ENCODE measurements around the gene NPTN. TPM values are rescaled to one million over a fixed set of nuclear protein-coding genes. Genes with fewer than 3 reads are reported as not detected.
"Not testable (repeated sequence)": the region's sequence is repeated elsewhere in the genome, so short reads cannot be mapped to it uniquely, and the experiment has no call there.

Gene NPTN
- total RNA-seq, 2 donors from 2014 or later = 85.4 to 110 TPM

DNA sequence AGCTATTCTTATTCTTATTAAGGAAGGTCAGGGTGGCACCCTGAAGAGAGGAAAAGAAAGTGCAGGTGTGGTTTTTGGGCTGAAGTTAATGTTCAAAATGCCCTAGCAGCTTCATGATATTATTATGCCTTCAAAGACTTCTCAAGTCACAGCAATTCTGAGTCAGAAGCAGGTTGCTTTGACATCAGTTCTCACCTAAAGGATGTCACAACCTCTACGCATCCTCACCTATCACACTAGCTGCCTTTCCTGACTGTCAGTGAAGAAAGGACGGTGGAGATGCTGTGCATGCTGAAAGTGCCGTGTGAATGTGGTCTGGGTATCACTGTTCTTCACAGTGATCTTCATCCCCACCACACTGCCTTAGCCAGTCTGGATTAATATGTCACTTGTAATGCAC lies 49.6 kb downstream of the NPTN start:
- 75 to 95% methylated on average over 1 to 3 of the region's 3 CpGs for WGBS, 2 experiments (ENCODE audit: insufficient coverage in 1 of 2, insufficient read length in 1 of 2)
- Histone ChIP-seq H3K4me1 (ENCODE audit: control insufficient read depth, insufficient read depth, low read length) (no peaks in the 10 kb centered on the region), H3K27me3 (ENCODE audit: control insufficient read depth, insufficient read depth, low read length, poor library complexity, severe bottlenecking) (no peaks in the 10 kb centered on the region), H3K36me3 (ENCODE audit: control insufficient read depth, insufficient read depth, low read length) (peaks cover 70% of the 10 kb centered on the region), H3K9me3 (ENCODE audit: control insufficient read depth, low read length) (no peaks in the 10 kb centered on the region), H3K9ac (ENCODE audit: extremely low read depth, low read length, poor library complexity, severe bottlenecking) (no peak overlapping the region), H3K4me3 (ENCODE audit: low read length) (no peak overlapping the region), H3K27ac (ENCODE audit: low read depth, low read length) (no peak overlapping the region)
- TF ChIP-seq, protein P1, sequence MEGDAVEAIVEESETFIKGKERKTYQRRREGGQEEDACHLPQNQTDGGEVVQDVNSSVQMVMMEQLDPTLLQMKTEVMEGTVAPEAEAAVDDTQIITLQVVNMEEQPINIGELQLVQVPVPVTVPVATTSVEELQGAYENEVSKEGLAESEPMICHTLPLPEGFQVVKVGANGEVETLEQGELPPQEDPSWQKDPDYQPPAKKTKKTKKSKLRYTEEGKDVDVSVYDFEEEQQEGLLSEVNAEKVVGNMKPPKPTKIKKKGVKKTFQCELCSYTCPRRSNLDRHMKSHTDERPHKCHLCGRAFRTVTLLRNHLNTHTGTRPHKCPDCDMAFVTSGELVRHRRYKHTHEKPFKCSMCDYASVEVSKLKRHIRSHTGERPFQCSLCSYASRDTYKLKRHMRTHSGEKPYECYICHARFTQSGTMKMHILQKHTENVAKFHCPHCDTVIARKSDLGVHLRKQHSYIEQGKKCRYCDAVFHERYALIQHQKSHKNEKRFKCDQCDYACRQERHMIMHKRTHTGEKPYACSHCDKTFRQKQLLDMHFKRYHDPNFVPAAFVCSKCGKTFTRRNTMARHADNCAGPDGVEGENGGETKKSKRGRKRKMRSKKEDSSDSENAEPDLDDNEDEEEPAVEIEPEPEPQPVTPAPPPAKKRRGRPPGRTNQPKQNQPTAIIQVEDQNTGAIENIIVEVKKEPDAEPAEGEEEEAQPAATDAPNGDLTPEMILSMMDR (conservative IDR thresholded peaks at IDR 0.05) = no peak
- H3K4me1 Mint-ChIP-seq = peaks cover 4% of the 10 kb centered on the region
- no peak overlapping the region for H3K4me3 Mint-ChIP-seq
- no peaks in the 10 kb centered on the region for H3K9me3 Mint-ChIP-seq
- peaks cover 73% of the 10 kb centered on the region for H3K36me3 Mint-ChIP-seq (ENCODE audit: low read depth)
- no peak for DNase-seq
- no peaks in the 10 kb centered on the region for H3K27me3 Mint-ChIP-seq (ENCODE audit: insufficient read depth)
- H3K27ac Mint-ChIP-seq = no peak overlapping the region

DNA sequence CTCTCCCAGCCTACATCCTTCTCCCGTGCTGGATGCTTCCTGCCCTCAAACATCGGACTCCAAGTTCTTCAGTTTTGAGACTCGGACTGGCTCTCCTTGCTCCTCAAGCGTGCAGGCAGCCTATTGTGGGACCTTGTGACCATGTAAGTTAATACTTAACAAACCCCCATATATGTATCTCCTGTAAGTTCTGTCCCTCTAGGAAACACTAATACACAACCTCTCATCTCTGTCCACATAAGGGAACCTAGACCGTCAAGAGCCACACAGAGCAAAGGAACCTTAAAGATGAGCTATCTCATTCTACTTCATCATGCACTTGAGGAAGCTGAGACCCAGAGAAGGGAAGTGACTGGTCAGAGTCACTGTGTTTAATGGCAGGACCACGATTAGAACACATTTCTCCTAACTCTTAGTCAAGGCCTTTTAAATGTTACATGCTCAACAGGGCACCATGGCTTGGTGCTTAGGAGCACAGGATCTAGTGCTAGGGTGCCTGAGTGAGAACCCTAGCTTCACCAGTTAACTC lies 50.3 kb downstream of the NPTN start:
- Mint-ChIP-seq H3K4me3 (no peak overlapping the region), H3K36me3 (ENCODE audit: low read depth) (peaks cover 74% of the 10 kb centered on the region), H3K27me3 (ENCODE audit: insufficient read depth) (no peaks in the 10 kb centered on the region), H3K27ac (no peak overlapping the region), H3K9me3 (no peaks in the 10 kb centered on the region), H3K4me1 (peaks cover 4% of the 10 kb centered on the region)
- 95 to 100% methylated on average over 4 to 6 of the region's 6 CpGs for WGBS, 2 experiments (ENCODE audit: insufficient coverage in 1 of 2, insufficient read length in 1 of 2)
- TF ChIP-seq, protein P1 (conservative IDR thresholded peaks at IDR 0.05) = no peak
- H3K36me3 ChIP-seq (ENCODE audit: control insufficient read depth, insufficient read depth, low read length) = peaks cover 76% of the 10 kb centered on the region
- no peaks in the 10 kb centered on the region for H3K9me3 ChIP-seq (ENCODE audit: control insufficient read depth, low read length)
- no peaks in the 10 kb centered on the region for H3K27me3 ChIP-seq (ENCODE audit: control insufficient read depth, insufficient read depth, low read length, poor library complexity, severe bottlenecking)
- no peak overlapping the region for H3K9ac ChIP-seq (ENCODE audit: extremely low read depth, low read length, poor library complexity, severe bottlenecking)
- H3K4me1 ChIP-seq (ENCODE audit: control insufficient read depth, insufficient read depth, low read length) = no peaks in the 10 kb centered on the region
- H3K27ac ChIP-seq (ENCODE audit: low read depth, low read length) = no peak overlapping the region
- no peak for DNase-seq
- no peak overlapping the region for H3K4me3 ChIP-seq (ENCODE audit: low read length)

DNA sequence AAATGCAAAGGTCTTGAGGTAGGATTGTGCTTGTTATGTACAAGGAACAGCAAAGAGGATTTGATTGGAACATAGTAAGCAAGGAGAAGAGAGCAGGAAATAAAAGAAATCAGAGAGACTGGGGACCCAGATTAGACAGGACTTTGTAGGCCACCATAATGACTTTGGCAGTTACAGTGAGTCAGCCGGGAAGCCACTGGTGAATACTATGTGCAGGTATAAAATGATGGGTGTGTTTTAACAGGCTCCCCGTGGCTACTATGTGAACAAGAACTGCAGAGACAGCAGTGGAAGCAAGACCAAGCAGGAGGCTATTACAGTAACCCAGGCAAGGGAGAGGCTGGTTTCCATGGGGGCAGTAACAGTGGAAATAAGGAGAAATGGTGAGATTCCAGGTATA lies 55.2 kb downstream of the NPTN start:
- peak overlapping the region; percentile 52 for H3K27ac Mint-ChIP-seq
- TF ChIP-seq, protein P1 (conservative IDR thresholded peaks at IDR 0.05) = no peak
- Histone ChIP-seq H3K27ac (ENCODE audit: low read depth, low read length) (no peak overlapping the region), H3K9ac (ENCODE audit: extremely low read depth, low read length, poor library complexity, severe bottlenecking) (no peak overlapping the region), H3K9me3 (ENCODE audit: control insufficient read depth, low read length) (no peaks in the 10 kb centered on the region), H3K4me1 (ENCODE audit: control insufficient read depth, insufficient read depth, low read length) (no peaks in the 10 kb centered on the region), H3K4me3 (ENCODE audit: low read length) (no peak overlapping the region), H3K36me3 (ENCODE audit: control insufficient read depth, insufficient read depth, low read length) (peaks cover 58% of the 10 kb centered on the region), H3K27me3 (ENCODE audit: control insufficient read depth, insufficient read depth, low read length, poor library complexity, severe bottlenecking) (no peaks in the 10 kb centered on the region)
- no peaks in the 10 kb centered on the region for H3K9me3 Mint-ChIP-seq
- no peak for DNase-seq
- H3K27me3 Mint-ChIP-seq (ENCODE audit: insufficient read depth) = no peaks in the 10 kb centered on the region
- peaks cover 5% of the 10 kb centered on the region for H3K4me1 Mint-ChIP-seq
- H3K4me3 Mint-ChIP-seq = no peak overlapping the region
- H3K36me3 Mint-ChIP-seq (ENCODE audit: low read depth) = peaks cover 66% of the 10 kb centered on the region
- 88 to 100% methylated on average over 2 of the region's 2 CpGs for WGBS, 2 experiments (ENCODE audit: insufficient coverage in 1 of 2, insufficient read length in 1 of 2)

DNA sequence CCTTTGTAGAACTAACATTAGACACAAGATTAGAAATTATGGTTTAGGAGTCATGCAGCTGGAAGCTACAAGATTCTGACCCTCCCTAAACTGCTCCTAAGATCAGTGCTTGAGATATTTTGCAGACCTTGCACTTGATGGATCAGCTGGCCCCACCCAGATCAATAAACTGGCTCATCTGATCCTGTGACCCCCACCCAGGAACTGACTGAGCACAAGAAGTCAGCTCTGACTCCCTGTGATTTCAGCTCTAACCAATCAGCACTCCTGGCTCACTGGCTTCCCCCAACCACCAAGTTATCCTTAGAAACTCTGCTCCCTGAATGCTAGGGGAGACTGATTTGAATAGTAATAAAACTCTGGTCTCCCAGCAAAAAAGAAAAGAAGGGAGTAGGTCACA lies 55.6 kb downstream of the NPTN start:
- H3K27me3 ChIP-seq (ENCODE audit: control insufficient read depth, insufficient read depth, low read length, poor library complexity, severe bottlenecking); H3K4me3 ChIP-seq (ENCODE audit: low read length); H3K9me3 ChIP-seq (ENCODE audit: control insufficient read depth, low read length); H3K9ac ChIP-seq (ENCODE audit: extremely low read depth, low read length, poor library complexity, severe bottlenecking); H3K27me3 Mint-ChIP-seq (ENCODE audit: insufficient read depth); DNase-seq; H3K4me1 ChIP-seq (ENCODE audit: control insufficient read depth, insufficient read depth, low read length); H3K4me3 Mint-ChIP-seq; H3K4me1 Mint-ChIP-seq; H3K27ac ChIP-seq (ENCODE audit: low read depth, low read length); H3K9me3 Mint-ChIP-seq: not testable (repeated sequence)
- H3K27ac Mint-ChIP-seq = peak overlapping the region; percentile 52
- peaks cover 58% of the 10 kb centered on the region for H3K36me3 ChIP-seq (ENCODE audit: control insufficient read depth, insufficient read depth, low read length)
- peaks cover 66% of the 10 kb centered on the region for H3K36me3 Mint-ChIP-seq (ENCODE audit: low read depth)

All from endodermal cell (in vitro differentiated cells).